Hepatocyte (in vitro differentiated cells): Measurements from ENCODE around the gene FEM1A.

Experiments used
- EZH2 ChIP-seq: fragments of 200-600 bp; sonication (generic); IDR thresholded peaks from 2 replicates; pipeline ENCODE4 v1.6.1; 2016; ENCODE audit warnings: antibody characterized with exemption, mild to moderate bottlenecking, borderline replicate concordance
- TF ChIP-seq, protein P1 (sequence below): fragments of 200-600 bp; sonication (generic); IDR thresholded peaks from 2 replicates; pipeline ENCODE4 v1.5.1; 2016; ENCODE audit warnings: antibody characterized with exemption, mild to moderate bottlenecking; ENCODE audit not compliant: poor library complexity

- TF ChIP-seq, protein P1, sequence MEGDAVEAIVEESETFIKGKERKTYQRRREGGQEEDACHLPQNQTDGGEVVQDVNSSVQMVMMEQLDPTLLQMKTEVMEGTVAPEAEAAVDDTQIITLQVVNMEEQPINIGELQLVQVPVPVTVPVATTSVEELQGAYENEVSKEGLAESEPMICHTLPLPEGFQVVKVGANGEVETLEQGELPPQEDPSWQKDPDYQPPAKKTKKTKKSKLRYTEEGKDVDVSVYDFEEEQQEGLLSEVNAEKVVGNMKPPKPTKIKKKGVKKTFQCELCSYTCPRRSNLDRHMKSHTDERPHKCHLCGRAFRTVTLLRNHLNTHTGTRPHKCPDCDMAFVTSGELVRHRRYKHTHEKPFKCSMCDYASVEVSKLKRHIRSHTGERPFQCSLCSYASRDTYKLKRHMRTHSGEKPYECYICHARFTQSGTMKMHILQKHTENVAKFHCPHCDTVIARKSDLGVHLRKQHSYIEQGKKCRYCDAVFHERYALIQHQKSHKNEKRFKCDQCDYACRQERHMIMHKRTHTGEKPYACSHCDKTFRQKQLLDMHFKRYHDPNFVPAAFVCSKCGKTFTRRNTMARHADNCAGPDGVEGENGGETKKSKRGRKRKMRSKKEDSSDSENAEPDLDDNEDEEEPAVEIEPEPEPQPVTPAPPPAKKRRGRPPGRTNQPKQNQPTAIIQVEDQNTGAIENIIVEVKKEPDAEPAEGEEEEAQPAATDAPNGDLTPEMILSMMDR = no peak
- no peak for TF ChIP-seq EZH2
Observed at GRCh38 chr19:4831304-4831978, 39.9 kb downstream of the FEM1A start, which contains the start of gene TICAM1.
